Measurements from ENCODE around the gene SENP6. TPM values are rescaled to one million over a fixed set of nuclear protein-coding genes. Genes with fewer than 3 reads are reported as not detected.
"Not testable (repeated sequence)": the region's sequence is repeated elsewhere in the genome, so short reads cannot be mapped to it uniquely, and the experiment has no call there.

SENP6 gene
- total and polyA plus RNA-seq, 2 donors from 2014 or later: 28.8 to 99.3 TPM

DNA sequence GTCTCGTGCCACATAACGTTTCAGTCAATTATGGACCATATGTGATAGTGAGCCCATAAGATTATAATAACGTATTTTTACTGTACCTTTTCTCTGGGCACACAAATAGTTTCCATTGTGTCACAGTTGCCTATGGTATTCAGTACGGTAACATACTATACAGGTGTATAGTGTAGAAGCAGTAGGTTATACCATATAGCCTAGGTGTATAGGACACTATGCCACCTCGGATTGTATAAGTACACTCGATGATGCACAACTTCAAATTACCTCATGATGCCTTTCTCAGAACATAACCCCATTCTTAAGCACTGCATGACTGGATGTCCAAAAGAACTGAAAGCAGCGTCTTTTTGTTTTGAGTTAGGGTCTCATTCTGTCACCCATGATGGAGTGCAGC is 87.9 kb downstream of the SENP6 start:
- Histone ChIP-seq H3K9ac (ENCODE audit: low read length in 3 of 3) (no peak overlapping the region), H3K9me3 (ENCODE audit: control insufficient read depth in 2 of 3, insufficient read depth in 1 of 3, low read length in 3 of 3) (no peaks in the 10 kb centered on the region), H3K27me3 (ENCODE audit: control insufficient read depth, insufficient read depth, low read length) (no peaks in the 10 kb centered on the region), H3K4me3 (ENCODE audit: low read length in 3 of 3) (no peak overlapping the region), H3K27ac (ENCODE audit: low read depth in 2 of 2, low read length in 2 of 2) (no peak overlapping the region), H3K36me3 (ENCODE audit: control insufficient read depth in 2 of 3, insufficient read depth in 3 of 3, low read length in 3 of 3) (peaks cover 0 to 4% (median 3%) of the 10 kb centered on the region in 3 donors), H3K4me1 (ENCODE audit: control insufficient read depth in 2 of 3, insufficient read depth in 2 of 3, low read depth in 1 of 3, low read length in 3 of 3) (no peaks in the 10 kb centered on the region)
- FAIRE-seq (no peak), DNase-seq (no peak)
- TF ChIP-seq, protein P1, sequence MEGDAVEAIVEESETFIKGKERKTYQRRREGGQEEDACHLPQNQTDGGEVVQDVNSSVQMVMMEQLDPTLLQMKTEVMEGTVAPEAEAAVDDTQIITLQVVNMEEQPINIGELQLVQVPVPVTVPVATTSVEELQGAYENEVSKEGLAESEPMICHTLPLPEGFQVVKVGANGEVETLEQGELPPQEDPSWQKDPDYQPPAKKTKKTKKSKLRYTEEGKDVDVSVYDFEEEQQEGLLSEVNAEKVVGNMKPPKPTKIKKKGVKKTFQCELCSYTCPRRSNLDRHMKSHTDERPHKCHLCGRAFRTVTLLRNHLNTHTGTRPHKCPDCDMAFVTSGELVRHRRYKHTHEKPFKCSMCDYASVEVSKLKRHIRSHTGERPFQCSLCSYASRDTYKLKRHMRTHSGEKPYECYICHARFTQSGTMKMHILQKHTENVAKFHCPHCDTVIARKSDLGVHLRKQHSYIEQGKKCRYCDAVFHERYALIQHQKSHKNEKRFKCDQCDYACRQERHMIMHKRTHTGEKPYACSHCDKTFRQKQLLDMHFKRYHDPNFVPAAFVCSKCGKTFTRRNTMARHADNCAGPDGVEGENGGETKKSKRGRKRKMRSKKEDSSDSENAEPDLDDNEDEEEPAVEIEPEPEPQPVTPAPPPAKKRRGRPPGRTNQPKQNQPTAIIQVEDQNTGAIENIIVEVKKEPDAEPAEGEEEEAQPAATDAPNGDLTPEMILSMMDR (IDR thresholded peaks at IDR 0.05; ENCODE audit: borderline replicate concordance, extremely low read depth, insufficient read depth): no peak
- intact Hi-C loops (cut with DNase I): no loop called here

DNA sequence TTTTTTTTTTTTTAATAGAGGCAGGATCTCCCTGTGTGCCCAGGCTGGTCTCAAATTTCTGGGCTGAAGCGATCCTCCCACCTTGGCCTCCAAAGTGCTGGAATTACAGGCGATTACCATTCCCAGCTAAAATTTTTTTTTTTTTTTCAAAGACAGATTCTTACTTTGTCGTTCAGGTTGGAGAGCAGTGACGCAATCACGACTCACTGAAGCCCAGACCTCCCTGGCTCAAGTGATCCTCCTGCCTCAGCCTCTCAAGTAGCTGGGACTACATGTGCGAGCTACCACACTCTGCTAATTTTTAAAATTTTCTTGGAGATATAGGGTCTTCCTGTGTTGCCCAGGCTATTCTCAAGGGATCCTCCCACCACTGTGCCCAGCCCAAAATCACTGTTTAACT is 89.3 kb downstream of the SENP6 start:
- intact Hi-C loops (cut with DNase I): no loop called here
- Histone ChIP-seq H3K27ac (ENCODE audit: low read depth in 2 of 2, low read length in 2 of 2) (no peak overlapping the region), H3K9me3 (ENCODE audit: control insufficient read depth in 2 of 3, insufficient read depth in 1 of 3, low read length in 3 of 3) (no peaks in the 10 kb centered on the region), H3K4me3 (ENCODE audit: low read length in 3 of 3) (no peak overlapping the region), H3K9ac (ENCODE audit: low read length in 3 of 3) (no peak overlapping the region), H3K4me1 (ENCODE audit: control insufficient read depth in 2 of 3, insufficient read depth in 2 of 3, low read depth in 1 of 3, low read length in 3 of 3) (no peaks in the 10 kb centered on the region), H3K27me3 (ENCODE audit: control insufficient read depth, insufficient read depth, low read length) (no peaks in the 10 kb centered on the region), H3K36me3 (ENCODE audit: control insufficient read depth in 2 of 3, insufficient read depth in 3 of 3, low read length in 3 of 3) (peaks cover 0 to 4% (median 3%) of the 10 kb centered on the region in 3 donors)
- FAIRE-seq (no peak), DNase-seq (no peak)
- TF ChIP-seq, protein P1 (IDR thresholded peaks at IDR 0.05; ENCODE audit: borderline replicate concordance, extremely low read depth, insufficient read depth): no peak

DNA sequence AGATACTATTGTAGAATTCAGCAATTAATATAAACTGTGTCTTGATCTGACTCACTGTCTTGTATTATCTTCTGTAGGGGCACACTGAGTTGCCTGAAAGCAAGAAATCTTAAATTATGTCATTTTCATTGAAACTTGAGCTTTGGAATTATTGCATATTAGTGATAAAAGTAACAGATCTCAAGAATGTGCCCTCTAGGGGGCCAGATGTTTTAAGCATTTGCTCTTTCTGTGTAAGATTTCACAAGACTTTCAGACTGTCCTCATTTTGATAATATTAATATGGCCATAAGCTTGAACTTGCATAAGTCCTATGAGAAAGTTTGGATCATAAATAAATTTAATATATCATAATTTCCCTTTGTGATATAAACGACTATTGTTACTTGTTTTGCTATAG is 91.9 kb downstream of the SENP6 start:
- Histone ChIP-seq H3K27me3 (ENCODE audit: control insufficient read depth, insufficient read depth, low read length) (no peaks in the 10 kb centered on the region), H3K36me3 (ENCODE audit: control insufficient read depth in 2 of 3, insufficient read depth in 3 of 3, low read length in 3 of 3) (peaks cover 2 to 14% (median 4%) of the 10 kb centered on the region in 3 donors), H3K9ac (ENCODE audit: low read length in 3 of 3) (no peak overlapping the region), H3K4me1 (ENCODE audit: control insufficient read depth in 2 of 3, insufficient read depth in 2 of 3, low read depth in 1 of 3, low read length in 3 of 3) (no peaks in the 10 kb centered on the region), H3K4me3 (ENCODE audit: low read length in 3 of 3) (no peak overlapping the region), H3K27ac (ENCODE audit: low read depth in 2 of 2, low read length in 2 of 2) (no peak overlapping the region), H3K9me3 (ENCODE audit: control insufficient read depth in 2 of 3, insufficient read depth in 1 of 3, low read length in 3 of 3) (no peaks in the 10 kb centered on the region)
- intact Hi-C loops (cut with DNase I): no loop called here
- no peak for DNase-seq
- TF ChIP-seq, protein P1 (IDR thresholded peaks at IDR 0.05; ENCODE audit: borderline replicate concordance, extremely low read depth, insufficient read depth): no peak
- FAIRE-seq: no peak

DNA sequence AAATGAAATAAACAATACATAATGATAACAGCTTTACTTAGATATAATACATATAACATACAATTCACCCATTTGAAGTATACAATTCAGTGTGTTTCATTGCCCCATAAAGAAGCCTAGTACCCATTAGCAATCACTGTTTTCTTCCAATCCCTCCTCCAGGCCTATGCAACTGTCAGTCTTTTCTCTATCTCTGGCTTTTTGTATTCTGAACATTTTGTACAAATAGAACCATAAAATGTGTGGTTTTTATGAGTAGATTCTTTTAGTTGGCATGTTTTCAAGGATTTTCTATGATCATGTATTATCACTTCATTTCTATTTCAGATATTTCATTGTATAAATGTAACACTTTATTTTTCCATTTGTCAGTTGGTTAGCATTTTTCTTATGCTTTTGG is 92.7 kb downstream of the SENP6 start:
- no peak for DNase-seq
- FAIRE-seq: no peak
- Histone ChIP-seq H3K27ac (ENCODE audit: low read depth in 2 of 2, low read length in 2 of 2) (no peak overlapping the region), H3K9ac (ENCODE audit: low read length in 3 of 3) (no peak overlapping the region), H3K36me3 (ENCODE audit: control insufficient read depth in 2 of 3, insufficient read depth in 3 of 3, low read length in 3 of 3) (peaks cover 2 to 14% (median 4%) of the 10 kb centered on the region in 3 donors), H3K4me3 (ENCODE audit: low read length in 3 of 3) (no peak overlapping the region), H3K4me1 (ENCODE audit: control insufficient read depth in 2 of 3, insufficient read depth in 2 of 3, low read depth in 1 of 3, low read length in 3 of 3) (no peaks in the 10 kb centered on the region), H3K27me3 (ENCODE audit: control insufficient read depth, insufficient read depth, low read length) (no peaks in the 10 kb centered on the region), H3K9me3 (ENCODE audit: control insufficient read depth in 2 of 3, insufficient read depth in 1 of 3, low read length in 3 of 3) (no peaks in the 10 kb centered on the region)
- intact Hi-C loops (cut with DNase I): no loop called here
- TF ChIP-seq, protein P1 (IDR thresholded peaks at IDR 0.05; ENCODE audit: borderline replicate concordance, extremely low read depth, insufficient read depth): no peak

DNA sequence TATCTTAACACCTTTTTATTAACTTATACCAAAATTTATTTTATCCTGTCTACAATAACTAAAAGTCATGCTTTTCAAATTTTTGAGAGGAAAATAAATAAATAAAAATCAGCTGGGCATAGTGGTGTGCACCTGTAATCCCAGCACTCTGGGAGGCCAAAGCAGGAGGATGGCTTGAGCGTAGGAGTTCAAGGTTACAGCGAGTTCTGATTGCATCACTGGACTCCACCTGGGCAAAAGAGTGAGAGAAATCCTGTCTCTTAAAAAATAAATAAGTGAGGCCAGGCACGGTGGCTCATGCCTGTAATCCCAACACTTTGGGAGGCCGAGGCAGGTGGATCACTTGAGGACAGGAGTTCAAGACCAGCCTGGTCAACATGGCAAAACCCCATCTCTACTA is 106.7 kb downstream of the SENP6 start:
- H3K9me3 ChIP-seq (ENCODE audit: control insufficient read depth in 2 of 3, insufficient read depth in 1 of 3, low read length in 3 of 3); H3K4me1 ChIP-seq (ENCODE audit: control insufficient read depth in 2 of 3, insufficient read depth in 2 of 3, low read depth in 1 of 3, low read length in 3 of 3); H3K4me3 ChIP-seq (ENCODE audit: low read length in 3 of 3); DNase-seq; H3K9ac ChIP-seq (ENCODE audit: low read length in 3 of 3); H3K27me3 ChIP-seq (ENCODE audit: control insufficient read depth, insufficient read depth, low read length); intact Hi-C loops (cut with DNase I); FAIRE-seq; H3K27ac ChIP-seq (ENCODE audit: low read depth in 2 of 2, low read length in 2 of 2): not testable (repeated sequence)
- H3K36me3 ChIP-seq (ENCODE audit: control insufficient read depth in 2 of 3, insufficient read depth in 3 of 3, low read length in 3 of 3): peaks cover 3 to 31% (median 6%) of the 10 kb centered on the region in 3 donors

All from kidney (tissue), 14 donors.